HG02610 (cell line): ENCODE results near the gene HAL.

Experiments
- ATAC-seq: cut with Tn5 transposase; IDR thresholded peaks from one replicate; pipeline ENCODE4 v1.9.1; 2021; ENCODE audit warnings: mild to moderate bottlenecking, moderate library complexity; ENCODE audit not compliant: unreplicated experiment

The HAL gene

DNA sequence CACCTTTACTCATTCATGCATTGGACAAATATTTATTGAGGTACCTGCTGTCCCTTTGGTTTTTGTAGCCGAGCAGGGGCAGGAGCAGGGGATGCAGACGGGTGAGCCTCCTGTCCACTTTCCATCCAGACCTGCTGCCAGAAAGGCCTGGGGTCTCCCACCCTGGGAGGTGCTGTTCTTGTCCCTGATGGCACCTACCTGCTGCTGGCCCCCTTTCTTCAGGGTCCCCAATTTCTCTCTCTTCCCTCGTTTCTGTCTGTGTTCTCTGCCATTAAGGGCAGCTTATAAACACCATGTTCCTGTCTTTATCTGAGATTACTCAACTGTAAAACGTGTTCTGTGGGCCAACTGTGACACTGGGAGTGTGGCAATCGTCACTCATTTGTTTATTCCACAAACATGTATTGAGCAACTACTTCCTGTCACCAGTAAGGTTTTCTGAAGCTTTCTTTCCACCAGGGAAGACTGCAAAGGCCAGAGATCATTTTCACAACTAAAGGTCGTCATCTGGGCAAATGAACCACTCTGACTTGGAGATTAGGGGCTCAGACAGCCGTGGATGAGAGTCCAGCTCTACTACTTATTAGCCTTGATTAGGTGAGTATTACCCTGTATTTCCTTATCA lies at the start of gene HAL:
HAL (minus strand) TSS at position 311 of the 625 bp plus-strand sequence. CDS start 434 bp downstream, outside the sequence.
- ATAC-seq: no peak

- ATAC-seq: no peak
Observed at GRCh38 chr12:96045566-96045965, 49.4 kb upstream of the HAL start.

DNA sequence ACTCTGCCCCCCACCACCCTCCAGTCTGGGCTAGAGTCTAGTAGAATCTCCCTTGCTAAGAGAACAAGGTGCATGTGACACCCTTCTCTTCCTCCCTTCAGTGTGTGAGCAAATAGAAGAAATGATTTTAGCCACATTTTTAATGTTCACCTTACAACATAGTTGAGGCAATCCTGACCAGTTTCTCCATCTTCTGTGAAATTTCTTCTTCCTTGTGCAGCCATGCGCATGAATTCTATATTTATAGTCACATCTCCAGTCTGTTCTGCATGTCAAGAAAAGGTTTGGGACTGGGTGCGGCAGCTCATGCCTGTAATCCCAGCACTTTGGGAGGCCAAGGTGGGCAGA lies 48.8 kb upstream of the HAL start:
- ATAC-seq: no peak

DNA sequence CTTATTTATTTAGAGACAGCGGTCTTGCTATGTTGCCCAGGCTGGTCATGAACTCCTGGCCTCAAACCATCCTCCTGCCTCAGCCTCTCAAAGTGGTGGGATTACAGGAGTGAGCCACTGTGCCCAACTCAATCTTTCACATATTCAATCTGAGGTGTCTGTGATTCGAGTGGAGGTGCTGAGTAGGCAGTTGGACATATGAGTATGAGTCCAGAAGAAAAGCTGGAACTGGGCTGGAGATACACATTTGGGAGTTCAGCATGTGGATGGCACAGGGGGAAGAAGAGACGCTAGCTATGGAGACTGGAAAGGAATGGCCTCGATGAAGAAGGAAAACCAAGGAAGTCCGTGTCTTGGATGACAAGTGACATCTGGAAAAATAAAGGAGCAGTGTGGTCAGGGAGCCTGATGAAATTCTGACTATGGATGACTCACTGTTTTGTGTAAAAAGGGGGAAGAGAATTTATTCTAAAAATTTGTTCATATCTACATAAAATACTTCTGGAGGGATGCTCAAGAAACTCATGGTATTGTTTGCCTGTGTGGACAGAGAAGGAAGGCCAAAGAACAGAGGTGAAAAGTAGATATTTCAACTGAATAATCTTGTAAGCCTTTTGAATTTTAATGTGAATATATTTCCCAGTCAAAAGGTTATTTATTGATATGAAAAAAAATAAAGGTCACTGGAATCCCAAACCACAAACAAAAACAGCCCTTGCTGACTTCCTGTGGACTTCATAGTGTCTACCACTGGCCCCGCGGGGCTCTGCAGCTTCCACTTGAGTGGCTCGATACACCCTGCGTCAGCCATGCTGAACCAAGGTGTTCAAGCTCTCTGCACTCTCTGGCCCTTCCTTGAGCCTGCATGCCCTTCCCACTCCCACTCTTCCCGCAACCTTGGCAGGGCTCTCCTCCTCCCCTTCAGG lies 48.1 kb upstream of the HAL start:
- ATAC-seq: no peak

- no peak for ATAC-seq
Observed at GRCh38 chr12:96041181-96041580, 45.0 kb upstream of the HAL start.

GRCh38 chr12:96040305-96041133 lies 44.4 kb upstream of the HAL start:
- ATAC-seq: no peak

- no peak for ATAC-seq
Observed at GRCh38 chr12:96039516-96039915, 43.4 kb upstream of the HAL start.

GRCh38 chr12:96036765-96037455 lies 40.8 kb upstream of the HAL start:
- no peak for ATAC-seq

- peak; percentile 91 for ATAC-seq
Observed at GRCh38 chr12:96035283-96036236, 39.4 kb upstream of the HAL start, which contains the start of gene LTA4H. TSS of gene LTA4H (minus strand) at chr12:96035587. CDS start at chr12:96035519, 68 bp downstream.

DNA sequence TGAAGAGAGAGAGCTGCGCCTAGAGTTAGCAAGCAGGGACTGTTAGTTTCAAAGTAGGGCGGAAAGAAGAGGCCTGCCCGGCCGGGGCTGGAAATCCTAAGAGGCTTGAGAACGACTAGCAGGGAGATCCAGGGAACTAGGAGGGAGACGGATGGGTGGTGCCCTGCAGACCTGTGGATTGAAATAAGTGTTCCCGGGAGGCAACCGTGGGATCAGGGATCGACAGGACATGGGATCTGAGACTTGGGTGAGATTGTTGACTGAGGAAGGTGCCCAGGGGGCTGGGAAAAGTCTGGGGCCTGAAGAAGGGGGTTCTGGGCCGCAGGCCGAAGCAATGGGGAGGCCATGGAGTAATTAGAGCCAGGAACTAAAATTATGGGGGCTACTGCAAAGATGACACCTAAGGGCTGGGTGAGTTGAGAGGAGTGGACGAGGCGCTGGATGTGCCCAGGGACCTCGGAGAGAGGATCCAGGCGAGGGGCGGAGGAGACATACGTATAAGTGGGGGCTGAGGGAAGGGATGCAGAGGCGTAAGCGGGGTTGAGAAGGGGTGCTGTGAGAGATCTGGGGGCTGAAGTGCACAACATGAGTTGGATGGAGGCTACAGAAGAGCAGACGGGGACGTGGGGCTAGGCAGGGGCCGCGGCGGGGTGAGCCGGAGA lies 38.6 kb upstream of the HAL start:
- ATAC-seq: peak; percentile 12

DNA sequence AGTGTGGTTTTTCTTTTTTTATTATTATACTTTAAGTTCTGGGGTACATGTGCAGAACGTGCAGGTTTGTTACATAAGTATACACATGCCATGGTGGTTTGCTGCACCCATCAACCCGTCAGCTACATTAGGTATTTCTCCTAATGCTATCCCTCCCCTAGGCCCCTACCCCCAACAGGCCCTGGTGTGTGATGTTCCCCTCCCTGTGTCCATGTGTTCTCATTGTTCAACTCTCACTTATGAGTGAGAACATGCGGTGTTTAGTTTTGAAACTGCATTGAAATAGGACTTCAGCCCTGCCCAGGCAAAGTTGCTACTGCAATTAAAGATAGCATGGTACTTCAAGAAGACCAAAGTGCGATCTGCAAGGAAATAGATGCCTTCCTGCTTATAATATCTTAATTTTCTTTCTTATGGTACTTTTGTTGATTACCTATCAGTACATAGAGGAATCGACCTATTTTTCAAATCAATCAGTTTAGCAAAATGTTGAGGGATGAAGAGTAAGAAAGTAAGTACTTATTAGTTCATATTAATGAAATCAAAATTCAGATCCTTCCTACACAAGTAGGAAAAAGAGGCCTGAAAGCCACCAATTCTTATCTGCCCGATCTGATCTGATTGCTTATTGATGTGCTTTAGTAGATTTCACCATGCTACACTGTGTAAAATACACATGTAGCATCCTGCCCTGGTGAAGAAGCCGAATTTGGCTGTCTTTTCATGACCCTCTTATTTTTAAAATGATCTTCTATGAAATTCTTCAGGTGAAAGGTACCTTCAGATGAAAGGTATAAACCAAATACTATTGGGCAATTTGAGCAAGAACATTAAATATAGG lies 37.6 kb upstream of the HAL start:
- no peak for ATAC-seq

- ATAC-seq: no peak
Observed at GRCh38 chr12:96029826-96030225, 33.7 kb upstream of the HAL start.

DNA sequence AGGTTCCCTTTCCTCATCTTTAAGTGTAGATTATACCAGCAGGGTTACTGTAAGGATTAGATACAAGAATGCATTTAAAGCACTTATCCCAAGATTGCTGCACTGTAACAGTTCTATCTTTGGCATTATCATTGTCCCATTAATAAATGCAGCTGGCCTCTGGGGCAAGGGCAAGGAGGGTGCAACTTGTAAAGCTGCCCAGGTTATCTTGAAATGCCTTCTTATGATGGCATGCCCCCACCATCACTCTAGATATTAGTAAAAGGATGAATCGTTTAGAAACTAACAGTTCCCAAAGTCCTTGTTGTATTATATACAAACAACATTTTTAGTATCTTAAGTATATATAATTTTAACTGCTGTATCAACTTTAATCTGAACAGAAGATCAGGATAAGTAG lies 32.4 kb upstream of the HAL start:
- ATAC-seq: no peak

- no peak for ATAC-seq
Observed at GRCh38 chr12:96026331-96026730, 30.2 kb upstream of the HAL start.

- ATAC-seq: no peak
Observed at GRCh38 chr12:96025518-96025917, 29.4 kb upstream of the HAL start.

- peak; percentile 94 for ATAC-seq
Observed at GRCh38 chr12:96020314-96021003, 24.3 kb upstream of the HAL start.

DNA sequence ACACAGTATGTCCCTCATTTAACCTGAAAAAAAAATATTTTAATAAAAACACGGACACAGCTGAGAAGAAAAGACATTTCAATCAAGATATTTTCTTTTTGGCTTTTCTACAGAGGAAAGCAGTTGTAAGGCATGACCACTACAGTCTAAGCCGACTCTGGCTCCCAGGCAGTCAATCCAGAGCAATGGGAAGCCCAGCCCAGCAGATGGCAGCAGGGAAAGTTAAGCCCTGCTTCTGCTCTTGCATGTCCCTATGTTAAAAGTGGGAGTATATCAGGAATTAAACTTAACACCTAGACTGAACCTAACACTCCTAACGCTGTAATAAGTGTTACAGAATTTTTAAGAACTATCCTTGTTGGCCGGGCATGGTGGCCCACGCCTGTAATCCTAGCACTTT lies 19.5 kb upstream of the HAL start:
- ATAC-seq: no peak
